Thoracic aorta (tissue), 2 donors: Measurements from ENCODE around the gene TSKU. TPM values are rescaled to one million over a fixed set of nuclear protein-coding genes. Genes with fewer than 3 reads are reported as not detected.

ENCODE experiments used
- ATAC-seq: fragments of 150-250 bp; one replicate; pipeline ENCODE4 v1.8.0; 2017; ENCODE audit warnings: low read depth; ENCODE audit not compliant: insufficient number of reproducible peaks, low FRiP score
- DNase-seq: peaks from one replicate; pipeline ENCODE4 v3.0.0-alpha.2; 2020; ENCODE audit warnings: low spot score
- H3K27ac ChIP-seq, 2 donors: fragments of 200-600 bp; sonication (generic); 1 replicate in 1 of 2; 2 replicates in 1 of 2; pipeline ENCODE4 v1.5.1; 2016; ENCODE audit warnings: mild to moderate bottlenecking in 2 of 2, moderate library complexity in 2 of 2
- H3K27me3 ChIP-seq: fragments of 200-600 bp; sonication (generic); replicated peaks from 2 replicates; pipeline ENCODE4 v1.6.0; 2016; ENCODE audit warnings: mild to moderate bottlenecking; ENCODE audit not compliant: insufficient read depth
- H3K36me3 ChIP-seq: fragments of 200-600 bp; sonication (generic); one replicate; pipeline ENCODE4 v1.5.1; 2016
- H3K4me1 ChIP-seq, 2 donors: fragments of 200-600 bp; sonication (generic); 1 replicate in 1 of 2; 2 replicates in 1 of 2; pipeline versions ENCODE4 v1.5.1 to v1.6.0; 2016; ENCODE audit warnings: low read depth in 2 of 2, mild to moderate bottlenecking in 1 of 2; ENCODE audit not compliant: control insufficient read depth in 1 of 2
- H3K4me3 ChIP-seq: fragments of 200-600 bp; sonication (generic); 2 replicates; pipeline ENCODE4 v1.5.1; 2016; ENCODE audit warnings: mild to moderate bottlenecking
- H3K9me3 ChIP-seq: fragments of 200-600 bp; sonication (generic); 2 replicates; pipeline ENCODE4 v1.5.1; 2016
- CTCF ChIP-seq: fragments of 200-600 bp; sonication (generic); IDR thresholded peaks from one replicate; pipeline ENCODE4 v1.5.1; 2019; ENCODE audit warnings: antibody characterized with exemption
- total RNA-seq, 2 donors: library from RNA; depleted of rRNA; stranded (reverse); fragments of >200 nt; gene quantifications; one replicate each; pipeline versions ENCODE4 v1.1.0 to v1.2.3, GENCODE V29; 2016

TSKU gene
- total RNA-seq, 2 donors from 2014 or later, result 42.2 to 100 TPM

- peaks cover 15% of the 10 kb centered on the region for H3K36me3 ChIP-seq
- no peak overlapping the region for H3K27ac ChIP-seq
- ATAC-seq (no peak), DNase-seq (no peak)
- H3K27me3 ChIP-seq, result no peaks in the 10 kb centered on the region
- H3K4me1 ChIP-seq, result peaks cover 5 to 44% of the 10 kb centered on the region in 2 donors
- TF ChIP-seq CTCF, result no peak
- H3K4me3 ChIP-seq, result no peak overlapping the region
- no peaks in the 10 kb centered on the region for H3K9me3 ChIP-seq
Measured at GRCh38 chr11:76796511-76797198, 13.5 kb downstream of the TSKU start.

GRCh38 chr11:76797341-76798201, 14.4 kb downstream of the TSKU start:
- no peak for ATAC-seq
- Histone ChIP-seq H3K4me3 (no peak overlapping the region), H3K9me3 (no peaks in the 10 kb centered on the region), H3K27me3 (no peaks in the 10 kb centered on the region), H3K36me3 (peaks cover 15% of the 10 kb centered on the region), H3K27ac (no peak overlapping the region), H3K4me1 (peaks cover 8 to 38% of the 10 kb centered on the region in 2 donors)
- TF ChIP-seq CTCF, result no peak
- DNase-seq, result no peak

- no peak for DNase-seq
- H3K27ac ChIP-seq, result peak overlapping the region in 1 of 2 donors; percentile 56
- no peaks in the 10 kb centered on the region for H3K9me3 ChIP-seq
- no peak overlapping the region for H3K4me3 ChIP-seq
- peaks cover 14 to 37% of the 10 kb centered on the region in 2 donors for H3K4me1 ChIP-seq
- H3K36me3 ChIP-seq, result peaks cover 15% of the 10 kb centered on the region
- H3K27me3 ChIP-seq, result no peaks in the 10 kb centered on the region
- no peak for TF ChIP-seq CTCF
- ATAC-seq, result no peak
Measured at GRCh38 chr11:76798202-76798581, 15.0 kb downstream of the TSKU start.

GRCh38 chr11:76798671-76799065, 15.5 kb downstream of the TSKU start:
- no peak for TF ChIP-seq CTCF
- peak overlapping the region; percentile 62 for H3K4me3 ChIP-seq
- DNase-seq (no peak), ATAC-seq (no peak)
- no peaks in the 10 kb centered on the region for H3K9me3 ChIP-seq
- H3K27me3 ChIP-seq, result no peaks in the 10 kb centered on the region
- peaks cover 17 to 32% of the 10 kb centered on the region in 2 donors for H3K4me1 ChIP-seq
- H3K36me3 ChIP-seq, result peaks cover 15% of the 10 kb centered on the region
- H3K27ac ChIP-seq, result peak overlapping the region; percentile 27 to 56

- DNase-seq, result peak; percentile 43
- Histone ChIP-seq H3K4me1 (peaks cover 17 to 27% of the 10 kb centered on the region in 2 donors), H3K4me3 (peak overlapping the region; percentile 62), H3K27me3 (no peaks in the 10 kb centered on the region), H3K27ac (peak overlapping the region; percentile 27 to 56), H3K9me3 (no peaks in the 10 kb centered on the region), H3K36me3 (peaks cover 15% of the 10 kb centered on the region)
- TF ChIP-seq CTCF, result peak; percentile 91
- ATAC-seq, result peak; percentile 67
Measured at GRCh38 chr11:76799066-76799804, 16.1 kb downstream of the TSKU start.
